ENCODE data around the gene SMIM23.

SMIM23 gene

GRCh38 chr5:171785517-171785916 is at the start of gene SMIM23:
TSS of gene SMIM23 (plus strand) at chr5:171785817. CDS start at chr5:171785872, 55 bp downstream.
- Histone ChIP-seq H3K36me3 (ENCODE audit: control insufficient read depth in 2 of 2, insufficient read depth in 2 of 2, low read length in 2 of 2) (no peaks in the 10 kb centered on the region), H3K4me3 (ENCODE audit: low read length in 2 of 2) (no peak within 1 kb of the TSS)

GRCh38 chr5:171736976-171737891 is 48.4 kb upstream of the SMIM23 start:
- H3K9ac ChIP-seq (ENCODE audit: low read depth in 1 of 2, low read length in 2 of 2): no peak overlapping the region
- H3K4me3 ChIP-seq (ENCODE audit: low read length in 2 of 2): no peak overlapping the region
- no peaks in the 10 kb centered on the region for H3K4me1 ChIP-seq (ENCODE audit: control insufficient read depth in 2 of 2, insufficient read depth in 2 of 2, low read length in 2 of 2)
- H3K9me3 ChIP-seq (ENCODE audit: control insufficient read depth in 2 of 2, low read length in 2 of 2): no peaks in the 10 kb centered on the region
- H3K36me3 ChIP-seq (ENCODE audit: control insufficient read depth in 2 of 2, insufficient read depth in 2 of 2, low read length in 2 of 2): no peaks in the 10 kb centered on the region
- H3K27ac ChIP-seq (ENCODE audit: low read depth in 2 of 2, low read length in 2 of 2): no peak overlapping the region
- no peaks in the 10 kb centered on the region for H3K27me3 ChIP-seq (ENCODE audit: control insufficient read depth in 2 of 2, insufficient read depth in 2 of 2, low read length in 2 of 2)

More at GRCh38 chr5:171785517-171785916, at the start of gene SMIM23:
- Histone ChIP-seq H3K27me3 (ENCODE audit: control insufficient read depth in 2 of 2, insufficient read depth in 2 of 2, low read length in 2 of 2) (no peaks in the 10 kb centered on the region), H3K9me3 (ENCODE audit: control insufficient read depth in 2 of 2, low read length in 2 of 2) (no peaks in the 10 kb centered on the region), H3K27ac (ENCODE audit: low read depth in 2 of 2, low read length in 2 of 2) (no peak within 1 kb of the TSS), H3K4me1 (ENCODE audit: control insufficient read depth in 2 of 2, insufficient read depth in 2 of 2, low read length in 2 of 2) (no peaks in the 10 kb centered on the region), H3K9ac (ENCODE audit: low read depth in 1 of 2, low read length in 2 of 2) (no peak within 1 kb of the TSS)

GRCh38 chr5:171738501-171738900 is 47.1 kb upstream of the SMIM23 start:
- Histone ChIP-seq H3K36me3 (ENCODE audit: control insufficient read depth in 2 of 2, insufficient read depth in 2 of 2, low read length in 2 of 2) (no peaks in the 10 kb centered on the region), H3K27me3 (ENCODE audit: control insufficient read depth in 2 of 2, insufficient read depth in 2 of 2, low read length in 2 of 2) (no peaks in the 10 kb centered on the region), H3K9ac (ENCODE audit: low read depth in 1 of 2, low read length in 2 of 2) (no peak overlapping the region), H3K9me3 (ENCODE audit: control insufficient read depth in 2 of 2, low read length in 2 of 2) (no peaks in the 10 kb centered on the region), H3K27ac (ENCODE audit: low read depth in 2 of 2, low read length in 2 of 2) (no peak overlapping the region), H3K4me3 (ENCODE audit: low read length in 2 of 2) (no peak overlapping the region), H3K4me1 (ENCODE audit: control insufficient read depth in 2 of 2, insufficient read depth in 2 of 2, low read length in 2 of 2) (no peaks in the 10 kb centered on the region)

- Histone ChIP-seq H3K27ac (ENCODE audit: low read depth in 2 of 2, low read length in 2 of 2) (no peak overlapping the region), H3K36me3 (ENCODE audit: control insufficient read depth in 2 of 2, insufficient read depth in 2 of 2, low read length in 2 of 2) (no peaks in the 10 kb centered on the region), H3K4me3 (ENCODE audit: low read length in 2 of 2) (no peak overlapping the region), H3K4me1 (ENCODE audit: control insufficient read depth in 2 of 2, insufficient read depth in 2 of 2, low read length in 2 of 2) (no peaks in the 10 kb centered on the region), H3K9ac (ENCODE audit: low read depth in 1 of 2, low read length in 2 of 2) (no peak overlapping the region), H3K9me3 (ENCODE audit: control insufficient read depth in 2 of 2, low read length in 2 of 2) (no peaks in the 10 kb centered on the region), H3K27me3 (ENCODE audit: control insufficient read depth in 2 of 2, insufficient read depth in 2 of 2, low read length in 2 of 2) (no peaks in the 10 kb centered on the region)
Observed at GRCh38 chr5:171739271-171739670, 46.3 kb upstream of the SMIM23 start.

- H3K27ac ChIP-seq (ENCODE audit: low read depth in 2 of 2, low read length in 2 of 2): no peak overlapping the region
- no peaks in the 10 kb centered on the region for H3K27me3 ChIP-seq (ENCODE audit: control insufficient read depth in 2 of 2, insufficient read depth in 2 of 2, low read length in 2 of 2)
- no peak overlapping the region for H3K9ac ChIP-seq (ENCODE audit: low read depth in 1 of 2, low read length in 2 of 2)
- no peaks in the 10 kb centered on the region for H3K36me3 ChIP-seq (ENCODE audit: control insufficient read depth in 2 of 2, insufficient read depth in 2 of 2, low read length in 2 of 2)
- H3K4me1 ChIP-seq (ENCODE audit: control insufficient read depth in 2 of 2, insufficient read depth in 2 of 2, low read length in 2 of 2): no peaks in the 10 kb centered on the region
- H3K4me3 ChIP-seq (ENCODE audit: low read length in 2 of 2): no peak overlapping the region
- H3K9me3 ChIP-seq (ENCODE audit: control insufficient read depth in 2 of 2, low read length in 2 of 2): no peaks in the 10 kb centered on the region
Observed at GRCh38 chr5:171743436-171744076, 42.1 kb upstream of the SMIM23 start.

- H3K4me1 ChIP-seq (ENCODE audit: control insufficient read depth in 2 of 2, insufficient read depth in 2 of 2, low read length in 2 of 2): no peaks in the 10 kb centered on the region
- no peaks in the 10 kb centered on the region for H3K36me3 ChIP-seq (ENCODE audit: control insufficient read depth in 2 of 2, insufficient read depth in 2 of 2, low read length in 2 of 2)
- H3K27me3 ChIP-seq (ENCODE audit: control insufficient read depth in 2 of 2, insufficient read depth in 2 of 2, low read length in 2 of 2): no peaks in the 10 kb centered on the region
- H3K4me3 ChIP-seq (ENCODE audit: low read length in 2 of 2): no peak overlapping the region
- no peak overlapping the region for H3K27ac ChIP-seq (ENCODE audit: low read depth in 2 of 2, low read length in 2 of 2)
- H3K9ac ChIP-seq (ENCODE audit: low read depth in 1 of 2, low read length in 2 of 2): no peak overlapping the region
- no peaks in the 10 kb centered on the region for H3K9me3 ChIP-seq (ENCODE audit: control insufficient read depth in 2 of 2, low read length in 2 of 2)
Observed at GRCh38 chr5:171744264-171744663, 41.4 kb upstream of the SMIM23 start.

- Histone ChIP-seq H3K4me3 (ENCODE audit: low read length in 2 of 2) (no peak overlapping the region), H3K27me3 (ENCODE audit: control insufficient read depth in 2 of 2, insufficient read depth in 2 of 2, low read length in 2 of 2) (no peaks in the 10 kb centered on the region), H3K27ac (ENCODE audit: low read depth in 2 of 2, low read length in 2 of 2) (no peak overlapping the region), H3K9ac (ENCODE audit: low read depth in 1 of 2, low read length in 2 of 2) (no peak overlapping the region), H3K36me3 (ENCODE audit: control insufficient read depth in 2 of 2, insufficient read depth in 2 of 2, low read length in 2 of 2) (no peaks in the 10 kb centered on the region), H3K4me1 (ENCODE audit: control insufficient read depth in 2 of 2, insufficient read depth in 2 of 2, low read length in 2 of 2) (no peaks in the 10 kb centered on the region), H3K9me3 (ENCODE audit: control insufficient read depth in 2 of 2, low read length in 2 of 2) (no peaks in the 10 kb centered on the region)
Observed at GRCh38 chr5:171744882-171745281, 40.7 kb upstream of the SMIM23 start.

- Histone ChIP-seq H3K4me1 (ENCODE audit: control insufficient read depth in 2 of 2, insufficient read depth in 2 of 2, low read length in 2 of 2) (no peaks in the 10 kb centered on the region), H3K9ac (ENCODE audit: low read depth in 1 of 2, low read length in 2 of 2) (no peak overlapping the region), H3K27ac (ENCODE audit: low read depth in 2 of 2, low read length in 2 of 2) (no peak overlapping the region), H3K4me3 (ENCODE audit: low read length in 2 of 2) (no peak overlapping the region), H3K36me3 (ENCODE audit: control insufficient read depth in 2 of 2, insufficient read depth in 2 of 2, low read length in 2 of 2) (no peaks in the 10 kb centered on the region), H3K9me3 (ENCODE audit: control insufficient read depth in 2 of 2, low read length in 2 of 2) (no peaks in the 10 kb centered on the region), H3K27me3 (ENCODE audit: control insufficient read depth in 2 of 2, insufficient read depth in 2 of 2, low read length in 2 of 2) (no peaks in the 10 kb centered on the region)
Observed at GRCh38 chr5:171745602-171746001, 40.0 kb upstream of the SMIM23 start.

- Histone ChIP-seq H3K36me3 (ENCODE audit: control insufficient read depth in 2 of 2, insufficient read depth in 2 of 2, low read length in 2 of 2) (no peaks in the 10 kb centered on the region), H3K9ac (ENCODE audit: low read depth in 1 of 2, low read length in 2 of 2) (no peak overlapping the region), H3K4me1 (ENCODE audit: control insufficient read depth in 2 of 2, insufficient read depth in 2 of 2, low read length in 2 of 2) (no peaks in the 10 kb centered on the region), H3K27ac (ENCODE audit: low read depth in 2 of 2, low read length in 2 of 2) (no peak overlapping the region), H3K9me3 (ENCODE audit: control insufficient read depth in 2 of 2, low read length in 2 of 2) (no peaks in the 10 kb centered on the region), H3K4me3 (ENCODE audit: low read length in 2 of 2) (no peak overlapping the region), H3K27me3 (ENCODE audit: control insufficient read depth in 2 of 2, insufficient read depth in 2 of 2, low read length in 2 of 2) (no peaks in the 10 kb centered on the region)
Observed at GRCh38 chr5:171747061-171747859, 38.4 kb upstream of the SMIM23 start.

GRCh38 chr5:171748720-171749119 is 36.9 kb upstream of the SMIM23 start:
- Histone ChIP-seq H3K4me3 (ENCODE audit: low read length in 2 of 2) (no peak overlapping the region), H3K9me3 (ENCODE audit: control insufficient read depth in 2 of 2, low read length in 2 of 2) (no peaks in the 10 kb centered on the region), H3K27ac (ENCODE audit: low read depth in 2 of 2, low read length in 2 of 2) (no peak overlapping the region), H3K9ac (ENCODE audit: low read depth in 1 of 2, low read length in 2 of 2) (no peak overlapping the region), H3K36me3 (ENCODE audit: control insufficient read depth in 2 of 2, insufficient read depth in 2 of 2, low read length in 2 of 2) (no peaks in the 10 kb centered on the region), H3K4me1 (ENCODE audit: control insufficient read depth in 2 of 2, insufficient read depth in 2 of 2, low read length in 2 of 2) (no peaks in the 10 kb centered on the region), H3K27me3 (ENCODE audit: control insufficient read depth in 2 of 2, insufficient read depth in 2 of 2, low read length in 2 of 2) (no peaks in the 10 kb centered on the region)
